Stimulated activated naive CD8-positive, alpha-beta T cell treated with anti-CD3 and anti-CD28 coated beads, Interleukin-15, Interleukin-2, amounts not matched to agents 100 ng/mL and 50 ng/mL, for 24 hours (primary cell): ENCODE results near the gene PRDM2.

Source experiments
- H3K27ac Mint-ChIP-seq: one replicate; pipeline ENCODE4 v1.8.0; 2021; ENCODE audit warnings: mild to moderate bottlenecking, mixed read lengths
- H3K27me3 Mint-ChIP-seq: one replicate; pipeline ENCODE4 v1.8.0; 2021; ENCODE audit warnings: mixed read lengths
- H3K36me3 Mint-ChIP-seq: one replicate; pipeline ENCODE4 v1.8.0; 2021; ENCODE audit warnings: low read depth, mixed read lengths
- H3K4me1 Mint-ChIP-seq: one replicate; pipeline ENCODE4 v1.8.0; 2021; ENCODE audit warnings: low read depth, mixed read lengths
- H3K4me3 Mint-ChIP-seq: one replicate; pipeline ENCODE4 v1.8.0; 2021; ENCODE audit warnings: mild to moderate bottlenecking, mixed read lengths
- H3K9me3 Mint-ChIP-seq: one replicate; pipeline ENCODE4 v1.8.0; 2021; ENCODE audit warnings: mixed read lengths

PRDM2 gene

DNA sequence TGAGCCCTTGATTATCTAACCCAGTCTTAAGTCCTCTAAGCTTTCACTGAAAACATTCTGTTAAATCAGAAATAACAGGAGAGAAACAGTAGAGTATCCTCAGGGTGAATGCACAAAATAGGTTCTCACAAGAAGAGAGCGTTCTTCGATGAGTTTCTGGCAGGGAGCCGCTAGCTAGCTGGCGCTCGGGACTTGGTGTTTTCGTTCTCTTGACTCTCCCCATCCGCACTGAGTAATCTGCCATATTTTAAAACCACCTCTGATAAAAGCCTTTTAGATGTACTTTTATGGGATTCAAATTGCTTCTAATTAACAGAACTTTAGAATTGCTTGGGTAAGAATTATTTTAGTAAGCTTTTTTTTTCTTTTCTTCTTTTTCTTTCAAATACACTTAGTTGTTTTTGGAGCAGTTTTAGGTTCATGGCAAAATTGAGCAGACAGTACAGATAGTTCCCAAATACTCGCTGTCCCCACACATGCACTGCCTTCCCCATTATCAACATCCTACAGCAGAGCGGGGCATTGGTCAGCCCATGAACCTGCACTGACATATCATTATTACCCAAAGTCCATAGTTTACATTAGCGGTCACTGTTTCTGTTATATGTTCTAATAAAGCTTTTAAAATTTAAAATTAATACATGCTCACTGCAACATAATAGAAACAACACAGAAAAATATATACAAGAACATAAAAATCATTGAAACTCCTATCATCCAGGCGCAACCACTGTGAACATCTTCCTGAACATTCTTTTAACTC is 35.4 kb downstream of the PRDM2 start:
- Mint-ChIP-seq H3K4me3 (no peak overlapping the region), H3K27ac (peak overlapping the region; percentile 66), H3K4me1 (peaks cover 73% of the 10 kb centered on the region), H3K27me3 (no peaks in the 10 kb centered on the region), H3K9me3 (no peaks in the 10 kb centered on the region), H3K36me3 (peaks cover 35% of the 10 kb centered on the region)

- no peaks in the 10 kb centered on the region for H3K27me3 Mint-ChIP-seq
- no peak overlapping the region for H3K4me3 Mint-ChIP-seq
- peaks cover 57% of the 10 kb centered on the region for H3K4me1 Mint-ChIP-seq
- no peaks in the 10 kb centered on the region for H3K9me3 Mint-ChIP-seq
- H3K36me3 Mint-ChIP-seq = peaks cover 34% of the 10 kb centered on the region
- H3K27ac Mint-ChIP-seq = peak overlapping the region; percentile 71
Measured at GRCh38 chr1:13737398-13737797, 37.4 kb downstream of the PRDM2 start.

- H3K4me3 Mint-ChIP-seq = no peak overlapping the region
- peaks cover 27% of the 10 kb centered on the region for H3K4me1 Mint-ChIP-seq
- H3K9me3 Mint-ChIP-seq = no peaks in the 10 kb centered on the region
- no peaks in the 10 kb centered on the region for H3K27me3 Mint-ChIP-seq
- H3K36me3 Mint-ChIP-seq = peaks cover 47% of the 10 kb centered on the region
- no peak overlapping the region for H3K27ac Mint-ChIP-seq
Measured at GRCh38 chr1:13746342-13746741, 46.4 kb downstream of the PRDM2 start.

- Mint-ChIP-seq H3K36me3 (peaks cover 47% of the 10 kb centered on the region), H3K9me3 (no peaks in the 10 kb centered on the region), H3K27ac (peak overlapping the region; percentile 94), H3K27me3 (no peaks in the 10 kb centered on the region), H3K4me1 (peaks cover 52% of the 10 kb centered on the region), H3K4me3 (peak overlapping the region; percentile 97)
Measured at GRCh38 chr1:13748610-13749505, 48.9 kb downstream of the PRDM2 start.

DNA sequence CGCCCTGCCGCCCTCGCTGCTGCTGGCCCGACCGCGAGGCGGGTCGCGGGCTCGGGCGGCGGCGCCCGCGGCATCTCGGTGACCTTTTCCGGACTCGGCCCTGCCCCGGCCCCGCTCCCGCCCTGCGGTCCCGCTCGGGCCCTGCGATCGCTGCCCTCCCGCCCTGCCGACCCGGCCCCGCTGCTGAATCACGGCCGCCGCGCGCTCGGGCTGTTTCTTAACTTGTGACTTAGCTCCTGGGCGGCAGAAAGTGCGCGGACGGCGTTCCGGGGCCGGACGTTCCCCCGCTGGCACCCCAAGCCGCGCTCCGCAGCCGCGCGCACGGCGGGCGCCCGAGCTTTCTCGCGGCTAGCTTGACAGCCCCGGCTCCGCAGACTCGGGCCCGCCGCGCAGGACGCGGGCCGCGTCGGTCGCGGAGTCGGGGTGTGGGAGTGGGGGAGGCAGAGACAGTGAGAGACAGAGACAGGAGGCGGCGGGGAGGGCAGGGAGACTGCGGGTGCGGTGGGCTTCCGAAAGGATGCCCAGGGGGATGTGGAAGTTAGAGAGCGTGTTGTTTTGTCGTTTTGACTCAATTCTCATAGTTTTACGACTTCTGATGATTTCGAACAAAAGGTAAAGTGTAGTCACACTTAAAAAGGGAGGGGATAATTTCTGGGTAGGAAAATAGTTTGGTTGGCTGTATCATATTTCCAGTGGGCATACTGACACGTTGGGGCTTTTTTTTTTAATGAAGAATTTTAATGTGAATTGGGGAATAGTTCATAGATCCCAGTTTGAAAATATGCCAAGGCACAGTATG is 49.8 kb downstream of the PRDM2 start:
- H3K27me3 Mint-ChIP-seq = no peaks in the 10 kb centered on the region
- peaks cover 47% of the 10 kb centered on the region for H3K36me3 Mint-ChIP-seq
- peaks cover 61% of the 10 kb centered on the region for H3K4me1 Mint-ChIP-seq
- H3K27ac Mint-ChIP-seq = peak overlapping the region; percentile 95
- no peaks in the 10 kb centered on the region for H3K9me3 Mint-ChIP-seq
- H3K4me3 Mint-ChIP-seq = peak overlapping the region; percentile 97

DNA sequence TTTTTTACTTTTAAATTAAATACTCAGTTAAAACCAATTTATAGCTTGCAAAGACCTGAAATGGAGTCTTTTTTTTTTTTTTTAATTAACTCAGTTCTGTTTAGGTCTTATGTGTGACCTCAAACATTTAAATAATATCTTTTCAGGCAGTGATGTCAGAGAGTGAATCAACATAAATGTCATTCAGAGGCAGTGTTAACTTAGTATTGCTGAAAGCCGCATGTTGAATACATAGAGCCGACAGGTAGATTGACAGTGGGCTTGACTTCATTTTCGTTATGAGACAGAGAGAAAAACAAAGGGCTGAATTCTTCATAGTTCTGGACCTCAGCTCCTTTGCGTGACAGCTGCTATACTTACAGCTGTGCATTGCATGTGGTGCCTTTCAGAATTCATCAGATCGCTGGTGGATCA is 51.5 kb downstream of the PRDM2 start:
- no peaks in the 10 kb centered on the region for H3K9me3 Mint-ChIP-seq
- H3K36me3 Mint-ChIP-seq = peaks cover 45% of the 10 kb centered on the region
- no peak overlapping the region for H3K27ac Mint-ChIP-seq
- H3K4me3 Mint-ChIP-seq = peak overlapping the region; percentile 37
- H3K27me3 Mint-ChIP-seq = no peaks in the 10 kb centered on the region
- H3K4me1 Mint-ChIP-seq = peaks cover 73% of the 10 kb centered on the region

DNA sequence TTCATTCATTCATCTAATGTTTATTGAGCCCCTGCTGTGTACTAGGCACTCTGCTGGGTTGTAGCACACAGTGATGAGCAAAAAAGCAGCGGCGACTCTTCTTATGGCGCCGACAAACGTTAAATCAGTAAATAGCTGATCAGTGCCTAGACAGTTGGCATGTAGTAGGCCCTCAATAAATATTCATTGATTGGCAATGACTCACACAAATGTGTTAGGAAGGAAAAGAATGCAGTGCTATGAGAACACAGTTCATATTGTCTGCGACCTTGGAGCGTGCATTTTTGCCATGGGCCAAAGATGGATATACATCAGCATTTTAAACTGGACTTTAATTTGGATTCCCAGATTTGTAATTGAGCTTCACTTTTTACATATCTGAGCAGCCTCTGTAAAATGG is 52.0 kb downstream of the PRDM2 start:
- no peak overlapping the region for H3K27ac Mint-ChIP-seq
- H3K27me3 Mint-ChIP-seq = no peaks in the 10 kb centered on the region
- H3K4me3 Mint-ChIP-seq = no peak overlapping the region

DNA sequence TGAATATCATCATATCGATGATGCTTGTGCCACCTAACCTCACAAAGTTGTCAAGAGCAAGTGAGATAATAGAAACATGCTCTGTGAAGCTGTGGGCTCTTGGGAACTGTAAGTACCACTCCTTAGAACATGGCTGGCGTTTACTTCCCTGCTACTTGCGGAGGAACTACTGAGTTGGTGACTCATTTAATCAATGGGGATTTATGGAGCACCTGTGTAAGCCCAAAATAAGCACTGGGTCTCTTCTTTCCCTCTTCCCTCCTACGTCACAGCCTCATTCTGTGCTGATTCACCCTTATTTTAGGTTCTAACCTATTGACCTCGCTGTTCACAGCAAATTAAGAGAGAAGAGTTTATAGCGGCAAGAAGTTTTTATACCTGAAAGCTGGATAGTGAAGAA is 52.9 kb downstream of the PRDM2 start:
- no peak overlapping the region for H3K27ac Mint-ChIP-seq
- H3K9me3 Mint-ChIP-seq = no peaks in the 10 kb centered on the region
- H3K4me3 Mint-ChIP-seq = no peak overlapping the region
- peaks cover 84% of the 10 kb centered on the region for H3K4me1 Mint-ChIP-seq
- H3K27me3 Mint-ChIP-seq = no peaks in the 10 kb centered on the region
- H3K36me3 Mint-ChIP-seq = peaks cover 53% of the 10 kb centered on the region

More for the DNA sequence above, 52.0 kb downstream of the PRDM2 start:
- Mint-ChIP-seq H3K4me1 (peaks cover 78% of the 10 kb centered on the region), H3K9me3 (no peaks in the 10 kb centered on the region), H3K36me3 (peaks cover 47% of the 10 kb centered on the region)

DNA sequence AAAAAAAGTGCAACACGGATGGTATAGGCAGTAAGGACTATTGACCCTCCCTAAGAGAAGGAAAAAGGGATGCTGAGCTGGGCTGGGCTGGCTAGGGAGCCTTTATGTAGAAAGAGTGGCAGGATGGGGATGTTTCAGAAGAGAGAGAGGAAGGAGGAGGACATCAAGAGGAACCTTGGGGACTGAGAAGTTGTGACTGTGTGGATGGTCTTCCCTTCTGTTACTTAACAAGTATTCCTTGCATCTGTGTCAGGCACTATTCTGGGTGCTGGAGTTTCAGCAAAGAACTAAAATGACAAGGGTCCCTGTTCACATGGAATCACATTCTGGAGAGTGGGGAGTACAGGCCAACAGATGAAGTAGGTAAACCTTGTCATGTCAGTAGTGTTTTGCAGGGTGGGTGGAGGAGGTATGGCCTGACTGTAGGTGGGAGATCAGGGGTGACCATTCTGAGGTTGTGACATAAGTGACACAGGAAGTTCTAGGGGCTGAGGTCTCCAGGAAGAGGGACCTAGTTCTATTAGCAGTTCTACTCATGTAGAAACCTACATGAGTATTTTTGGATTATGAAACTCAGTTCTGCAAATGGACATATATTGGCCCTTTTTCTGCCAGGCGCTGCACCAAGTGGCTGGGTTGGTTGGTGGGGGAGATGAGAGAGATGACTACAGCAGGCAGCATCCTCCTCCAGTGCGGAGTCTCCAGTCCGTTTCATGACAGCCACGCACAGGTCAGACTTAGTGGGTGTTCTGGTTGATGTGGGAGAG is 53.8 kb downstream of the PRDM2 start:
- peak overlapping the region; percentile 75 for H3K27ac Mint-ChIP-seq
- H3K36me3 Mint-ChIP-seq = peaks cover 55% of the 10 kb centered on the region
- H3K9me3 Mint-ChIP-seq = no peaks in the 10 kb centered on the region
- H3K4me1 Mint-ChIP-seq = peaks cover 84% of the 10 kb centered on the region
- H3K4me3 Mint-ChIP-seq = peak overlapping the region; percentile 25
- H3K27me3 Mint-ChIP-seq = no peaks in the 10 kb centered on the region

- Mint-ChIP-seq H3K27me3 (no peaks in the 10 kb centered on the region), H3K4me3 (no peak overlapping the region), H3K27ac (no peak overlapping the region), H3K36me3 (peaks cover 55% of the 10 kb centered on the region), H3K9me3 (no peaks in the 10 kb centered on the region), H3K4me1 (peaks cover 91% of the 10 kb centered on the region)
Measured at GRCh38 chr1:13754510-13755103, 54.6 kb downstream of the PRDM2 start.

DNA sequence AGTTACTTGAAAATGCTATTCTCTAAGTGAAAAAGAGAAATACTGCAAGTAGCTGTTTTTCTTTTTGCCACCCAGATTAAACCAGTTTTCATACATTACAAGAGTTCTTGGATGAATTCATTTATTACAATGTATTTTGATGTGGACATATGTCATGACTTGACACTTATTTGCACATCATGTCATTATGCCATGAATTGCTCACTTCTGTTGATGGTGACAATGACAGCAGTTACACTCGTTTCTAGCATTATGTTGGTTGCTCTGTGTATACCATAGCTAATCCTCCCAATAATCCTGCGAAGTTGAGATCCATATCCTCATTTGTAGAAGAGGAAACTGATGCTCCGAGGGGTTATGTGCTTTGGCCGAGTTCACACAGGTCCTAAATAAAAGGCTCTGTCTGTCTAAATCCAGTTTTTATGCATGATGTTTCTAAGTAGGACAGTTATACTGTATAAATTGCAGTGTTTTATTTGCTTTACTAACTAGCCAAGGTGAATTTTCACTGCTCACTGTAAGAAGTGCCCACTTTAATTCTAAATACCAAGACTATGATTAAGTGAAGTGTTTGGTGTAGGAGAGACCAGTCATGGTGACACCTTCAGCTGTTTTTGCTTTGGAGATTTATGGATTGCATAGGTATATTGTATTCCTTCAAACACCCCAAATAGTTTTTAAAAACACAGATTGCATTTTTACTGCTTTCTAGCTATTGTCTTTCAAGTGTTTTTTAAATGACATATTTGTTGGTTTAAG is 56.7 kb downstream of the PRDM2 start:
- Mint-ChIP-seq H3K36me3 (peaks cover 47% of the 10 kb centered on the region), H3K9me3 (no peaks in the 10 kb centered on the region), H3K27me3 (no peaks in the 10 kb centered on the region), H3K4me1 (peaks cover 94% of the 10 kb centered on the region), H3K27ac (no peak overlapping the region), H3K4me3 (no peak overlapping the region)

- Mint-ChIP-seq H3K27me3 (no peaks in the 10 kb centered on the region), H3K36me3 (peaks cover 45% of the 10 kb centered on the region), H3K4me3 (no peak overlapping the region), H3K27ac (no peak overlapping the region), H3K4me1 (peaks cover 94% of the 10 kb centered on the region), H3K9me3 (no peaks in the 10 kb centered on the region)
Measured at GRCh38 chr1:13757693-13758092, 57.7 kb downstream of the PRDM2 start.

DNA sequence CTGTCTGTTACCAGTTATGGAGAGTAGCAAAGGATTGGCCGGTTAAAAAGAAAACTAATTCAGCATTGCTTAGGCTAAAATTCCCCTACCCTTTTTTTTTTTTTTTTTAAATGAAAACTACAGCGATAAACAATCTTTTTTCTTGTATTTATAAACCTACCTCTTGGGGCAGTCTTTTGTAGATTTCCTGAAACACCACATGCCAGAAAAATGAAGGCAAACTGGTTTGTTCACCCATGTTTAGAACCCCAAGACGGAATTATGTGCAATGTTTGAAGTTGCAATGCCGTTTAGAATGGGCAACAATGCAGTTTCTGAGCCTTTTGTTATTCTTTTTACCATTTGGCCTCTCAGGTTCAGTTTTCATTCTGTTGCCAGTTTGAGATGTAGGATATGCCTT is 59.1 kb downstream of the PRDM2 start:
- no peaks in the 10 kb centered on the region for H3K27me3 Mint-ChIP-seq
- H3K36me3 Mint-ChIP-seq = peaks cover 35% of the 10 kb centered on the region
- H3K27ac Mint-ChIP-seq = peak overlapping the region; percentile 29
- H3K4me1 Mint-ChIP-seq = peaks cover 94% of the 10 kb centered on the region
- H3K9me3 Mint-ChIP-seq = no peaks in the 10 kb centered on the region
- no peak overlapping the region for H3K4me3 Mint-ChIP-seq
